ENCODE data around the gene CALM1.

CALM1 gene

DNA sequence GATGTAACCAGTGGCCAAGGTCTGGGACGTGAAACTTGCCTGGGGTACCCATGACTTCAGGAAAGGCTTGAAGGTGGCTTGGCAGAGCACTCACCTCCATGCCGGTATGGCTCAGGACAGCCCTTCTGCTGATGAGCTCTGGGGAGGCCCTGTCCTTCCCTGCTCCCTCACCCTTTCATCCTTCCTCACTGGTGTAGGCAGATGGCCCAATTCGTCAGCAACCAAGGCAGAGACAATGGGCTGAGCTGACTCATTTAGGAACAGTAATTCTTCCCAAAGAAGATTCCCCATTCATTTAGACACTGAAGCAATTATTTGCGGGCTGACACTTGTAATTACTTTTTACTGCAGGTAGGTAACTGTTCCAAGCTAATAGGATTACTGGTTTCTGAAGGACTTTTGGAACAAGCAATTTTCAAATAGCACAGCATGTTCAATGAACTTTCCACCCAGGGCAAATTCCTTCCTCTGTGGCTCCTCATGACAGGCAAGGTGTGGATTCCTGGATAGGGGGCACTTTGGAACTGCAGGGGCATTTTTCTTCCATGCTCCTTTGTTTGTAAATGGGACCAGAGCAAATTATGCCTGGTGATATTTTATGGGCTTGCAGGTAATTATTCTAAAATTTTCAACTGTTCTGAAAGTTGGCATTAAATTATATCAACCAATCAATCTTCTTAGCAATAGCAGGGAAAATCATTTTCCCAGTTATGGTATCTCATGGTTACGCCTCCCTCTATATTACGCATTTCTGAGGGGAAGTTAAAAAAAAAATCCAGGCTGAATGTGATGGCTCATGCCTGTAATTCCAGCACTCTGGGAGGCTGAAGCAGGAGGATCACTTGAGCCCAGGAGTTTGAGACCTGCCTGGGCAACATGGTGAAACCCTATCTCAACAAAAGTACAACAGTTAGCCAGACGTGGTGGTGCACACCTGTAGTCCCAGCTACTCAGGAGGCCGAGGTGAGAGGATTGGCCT is 41.0 kb upstream of the CALM1 start:
- no peaks in the 10 kb centered on the region for H3K36me3 ChIP-seq (ENCODE audit: control insufficient read depth in 1 of 2, insufficient read depth in 2 of 2, low read length in 2 of 2)
- no peak overlapping the region for H3K4ac ChIP-seq (ENCODE audit: low read depth, low read length)
- no peak overlapping the region for H2BK5ac ChIP-seq (ENCODE audit: low read depth, low read length, poor library complexity)
- no peak overlapping the region for H4K12ac ChIP-seq (ENCODE audit: low read depth, low read length)
- DNase-seq, result no peak
- H3K9ac ChIP-seq (ENCODE audit: low read length), result no peak overlapping the region
- no peak overlapping the region for H3K14ac ChIP-seq (ENCODE audit: low read length)
- no peak overlapping the region for H2AK5ac ChIP-seq (ENCODE audit: low read length)
- no CpG with 5 or more reads among the region's 8 CpGs for WGBS (ENCODE audit: extremely low coverage, insufficient coverage, insufficient read length)
- H3K27ac ChIP-seq (ENCODE audit: low read depth, low read length), result no peak overlapping the region
- H2BK12ac ChIP-seq (ENCODE audit: low read length), result no peak overlapping the region
- H3K18ac ChIP-seq (ENCODE audit: low read length), result no peak overlapping the region
- H3K23ac ChIP-seq (ENCODE audit: low read length), result no peak overlapping the region
- no peak overlapping the region for H4K91ac ChIP-seq (ENCODE audit: low read depth, low read length)
- no peaks in the 10 kb centered on the region for H3K79me2 ChIP-seq (ENCODE audit: control insufficient read depth, insufficient read depth, low read length, poor library complexity)
- H3K4me1 ChIP-seq (ENCODE audit: control insufficient read depth in 1 of 2, insufficient read depth in 2 of 2, low read length in 2 of 2), result no peaks in the 10 kb centered on the region
- no peaks in the 10 kb centered on the region for H3K9me3 ChIP-seq (ENCODE audit: insufficient read depth, low read depth, low read length)
- no peak overlapping the region for H2BK120ac ChIP-seq (ENCODE audit: insufficient read depth, low read length, poor library complexity)
- no peaks in the 10 kb centered on the region for H3K27me3 ChIP-seq (ENCODE audit: insufficient read depth, low read length)
- no peak overlapping the region for H2AFZ ChIP-seq (ENCODE audit: insufficient read depth, low read length, poor library complexity)
- H4K8ac ChIP-seq (ENCODE audit: low read depth, low read length), result no peak overlapping the region
- no peaks in the 10 kb centered on the region for H3K79me1 ChIP-seq (ENCODE audit: low read length)
- H3K4me2 ChIP-seq (ENCODE audit: low read length), result no peak overlapping the region
- H3K4me3 ChIP-seq (ENCODE audit: low read depth, low read length), result no peak overlapping the region

DNA sequence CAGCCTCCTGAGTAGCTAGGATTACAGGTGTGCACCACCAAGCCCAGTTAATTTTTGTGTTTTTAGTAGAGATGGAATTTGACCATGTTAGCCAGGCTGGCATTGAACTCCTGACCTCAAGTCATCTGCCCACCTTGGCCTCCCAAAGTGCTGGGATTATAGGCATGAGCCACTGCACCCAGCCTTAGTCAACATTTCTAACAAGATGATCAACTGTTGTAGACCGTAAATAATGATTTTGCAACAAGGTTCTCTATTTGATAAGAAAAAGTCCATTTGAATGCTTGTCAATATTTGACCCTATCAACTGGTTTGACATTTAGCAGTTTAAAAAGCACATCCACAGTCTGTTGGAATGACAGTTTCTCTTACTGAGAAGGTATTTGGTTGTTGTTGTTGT is 39.9 kb upstream of the CALM1 start:
- no peaks in the 10 kb centered on the region for H3K79me2 ChIP-seq (ENCODE audit: control insufficient read depth, insufficient read depth, low read length, poor library complexity)
- H3K27ac ChIP-seq (ENCODE audit: low read depth, low read length), result no peak overlapping the region
- no peak overlapping the region for H3K4ac ChIP-seq (ENCODE audit: low read depth, low read length)
- no peak overlapping the region for H4K8ac ChIP-seq (ENCODE audit: low read depth, low read length)
- H2AK5ac ChIP-seq (ENCODE audit: low read length), result no peak overlapping the region
- no CpG with 5 or more reads among the region's 1 CpG for WGBS (ENCODE audit: extremely low coverage, insufficient coverage, insufficient read length)
- H2AFZ ChIP-seq (ENCODE audit: insufficient read depth, low read length, poor library complexity), result no peak overlapping the region
- no peaks in the 10 kb centered on the region for H3K27me3 ChIP-seq (ENCODE audit: insufficient read depth, low read length)
- no peak for DNase-seq
- H2BK5ac ChIP-seq (ENCODE audit: low read depth, low read length, poor library complexity), result no peak overlapping the region
- no peak overlapping the region for H3K4me2 ChIP-seq (ENCODE audit: low read length)
- no peak overlapping the region for H4K12ac ChIP-seq (ENCODE audit: low read depth, low read length)
- H3K4me3 ChIP-seq (ENCODE audit: low read depth, low read length), result no peak overlapping the region
- H3K36me3 ChIP-seq (ENCODE audit: control insufficient read depth in 1 of 2, insufficient read depth in 2 of 2, low read length in 2 of 2), result no peaks in the 10 kb centered on the region
- H2BK120ac ChIP-seq (ENCODE audit: insufficient read depth, low read length, poor library complexity), result no peak overlapping the region
- H3K9me3 ChIP-seq (ENCODE audit: insufficient read depth, low read depth, low read length), result no peaks in the 10 kb centered on the region
- H3K18ac ChIP-seq (ENCODE audit: low read length), result no peak overlapping the region
- no peaks in the 10 kb centered on the region for H3K4me1 ChIP-seq (ENCODE audit: control insufficient read depth in 1 of 2, insufficient read depth in 2 of 2, low read length in 2 of 2)
- no peak overlapping the region for H4K91ac ChIP-seq (ENCODE audit: low read depth, low read length)
- no peak overlapping the region for H2BK12ac ChIP-seq (ENCODE audit: low read length)
- H3K79me1 ChIP-seq (ENCODE audit: low read length), result no peaks in the 10 kb centered on the region
- H3K23ac ChIP-seq (ENCODE audit: low read length), result no peak overlapping the region
- no peak overlapping the region for H3K14ac ChIP-seq (ENCODE audit: low read length)
- H3K9ac ChIP-seq (ENCODE audit: low read length), result no peak overlapping the region

DNA sequence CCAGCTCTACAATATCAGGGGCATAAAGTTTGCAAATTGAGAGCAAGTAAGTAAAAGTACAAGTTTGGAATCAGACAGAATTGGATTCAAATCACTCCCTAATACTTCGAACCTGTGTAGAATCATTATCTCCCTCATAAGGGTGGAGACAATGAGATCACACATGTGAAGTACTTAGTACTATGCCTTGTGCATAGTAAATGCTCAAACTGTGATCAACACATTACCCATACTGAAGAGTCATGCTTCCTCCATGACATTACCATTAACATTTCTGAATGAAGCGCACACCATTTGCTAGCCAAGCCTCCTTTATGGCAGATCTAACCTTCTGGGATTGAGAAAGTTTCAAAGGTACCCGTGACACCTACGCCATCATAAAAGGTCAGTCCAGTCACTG is 38.5 kb upstream of the CALM1 start:
- no peak overlapping the region for H3K9ac ChIP-seq (ENCODE audit: low read length)
- no peaks in the 10 kb centered on the region for H3K27me3 ChIP-seq (ENCODE audit: insufficient read depth, low read length)
- no peak overlapping the region for H3K4ac ChIP-seq (ENCODE audit: low read depth, low read length)
- no peaks in the 10 kb centered on the region for H3K36me3 ChIP-seq (ENCODE audit: control insufficient read depth in 1 of 2, insufficient read depth in 2 of 2, low read length in 2 of 2)
- H3K79me2 ChIP-seq (ENCODE audit: control insufficient read depth, insufficient read depth, low read length, poor library complexity), result no peaks in the 10 kb centered on the region
- H2AFZ ChIP-seq (ENCODE audit: insufficient read depth, low read length, poor library complexity), result no peak overlapping the region
- H3K9me3 ChIP-seq (ENCODE audit: insufficient read depth, low read depth, low read length), result no peaks in the 10 kb centered on the region
- no peak overlapping the region for H4K91ac ChIP-seq (ENCODE audit: low read depth, low read length)
- H2BK120ac ChIP-seq (ENCODE audit: insufficient read depth, low read length, poor library complexity), result no peak overlapping the region
- no peaks in the 10 kb centered on the region for H3K79me1 ChIP-seq (ENCODE audit: low read length)
- H3K14ac ChIP-seq (ENCODE audit: low read length), result no peak overlapping the region
- WGBS (ENCODE audit: extremely low coverage, insufficient coverage, insufficient read length), result no CpG with 5 or more reads among the region's 4 CpGs
- H3K27ac ChIP-seq (ENCODE audit: low read depth, low read length), result no peak overlapping the region
- no peak overlapping the region for H3K4me3 ChIP-seq (ENCODE audit: low read depth, low read length)
- H3K4me1 ChIP-seq (ENCODE audit: control insufficient read depth in 1 of 2, insufficient read depth in 2 of 2, low read length in 2 of 2), result no peaks in the 10 kb centered on the region
- H3K23ac ChIP-seq (ENCODE audit: low read length), result no peak overlapping the region
- H3K18ac ChIP-seq (ENCODE audit: low read length), result no peak overlapping the region
- no peak overlapping the region for H4K8ac ChIP-seq (ENCODE audit: low read depth, low read length)
- H4K12ac ChIP-seq (ENCODE audit: low read depth, low read length), result no peak overlapping the region
- no peak overlapping the region for H2BK12ac ChIP-seq (ENCODE audit: low read length)
- no peak for DNase-seq
- H2AK5ac ChIP-seq (ENCODE audit: low read length), result no peak overlapping the region
- H3K4me2 ChIP-seq (ENCODE audit: low read length), result no peak overlapping the region
- no peak overlapping the region for H2BK5ac ChIP-seq (ENCODE audit: low read depth, low read length, poor library complexity)

DNA sequence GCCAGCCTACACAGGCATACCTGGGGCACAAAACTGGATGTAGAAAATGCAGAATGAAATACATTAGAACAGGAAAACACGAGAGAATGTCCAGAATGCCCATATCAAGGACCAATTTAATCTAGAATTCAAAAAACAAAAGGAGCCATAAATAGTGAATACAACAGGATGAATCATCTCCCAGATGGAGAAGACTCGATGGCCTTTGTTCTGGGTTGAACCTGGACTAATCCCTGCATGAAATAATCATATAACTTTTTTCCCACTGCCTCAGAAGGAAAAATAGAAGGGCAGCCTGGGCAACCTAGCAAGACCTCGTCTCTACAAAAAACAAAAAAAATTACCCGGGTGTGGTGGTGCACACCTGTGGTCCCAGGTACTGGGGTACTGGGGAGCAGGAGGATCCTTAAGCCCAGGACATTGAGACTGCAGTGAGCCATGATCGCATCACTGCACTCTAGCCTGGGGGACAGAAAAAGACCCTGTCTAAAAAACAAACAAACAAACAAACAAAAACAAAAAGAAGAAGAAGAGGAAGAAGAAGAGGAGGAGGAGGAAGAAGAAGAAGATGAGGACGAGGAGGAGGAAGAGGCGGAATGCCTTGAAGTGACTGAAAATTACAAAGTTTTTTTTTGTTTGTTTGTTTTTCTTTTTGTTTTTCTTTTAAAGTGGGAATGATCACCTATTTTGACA is 34.8 kb upstream of the CALM1 start:
- Histone ChIP-seq H3K79me2 (ENCODE audit: control insufficient read depth, insufficient read depth, low read length, poor library complexity) (no peaks in the 10 kb centered on the region), H3K36me3 (ENCODE audit: control insufficient read depth in 1 of 2, insufficient read depth in 2 of 2, low read length in 2 of 2) (no peaks in the 10 kb centered on the region), H4K12ac (ENCODE audit: low read depth, low read length) (no peak overlapping the region), H3K14ac (ENCODE audit: low read length) (no peak overlapping the region), H3K27ac (ENCODE audit: low read depth, low read length) (no peak overlapping the region), H3K4ac (ENCODE audit: low read depth, low read length) (no peak overlapping the region), H3K4me2 (ENCODE audit: low read length) (no peak overlapping the region), H2BK120ac (ENCODE audit: insufficient read depth, low read length, poor library complexity) (no peak overlapping the region), H3K27me3 (ENCODE audit: insufficient read depth, low read length) (no peaks in the 10 kb centered on the region), H3K9ac (ENCODE audit: low read length) (no peak overlapping the region), H3K79me1 (ENCODE audit: low read length) (no peaks in the 10 kb centered on the region), H2BK12ac (ENCODE audit: low read length) (no peak overlapping the region), H2BK5ac (ENCODE audit: low read depth, low read length, poor library complexity) (no peak overlapping the region), H3K18ac (ENCODE audit: low read length) (no peak overlapping the region), H3K9me3 (ENCODE audit: insufficient read depth, low read depth, low read length) (no peaks in the 10 kb centered on the region), H2AK5ac (ENCODE audit: low read length) (no peak overlapping the region), H2AFZ (ENCODE audit: insufficient read depth, low read length, poor library complexity) (no peak overlapping the region), H4K8ac (ENCODE audit: low read depth, low read length) (no peak overlapping the region), H3K4me1 (ENCODE audit: control insufficient read depth in 1 of 2, insufficient read depth in 2 of 2, low read length in 2 of 2) (no peaks in the 10 kb centered on the region), H3K23ac (ENCODE audit: low read length) (no peak overlapping the region), H3K4me3 (ENCODE audit: low read depth, low read length) (no peak overlapping the region), H4K91ac (ENCODE audit: low read depth, low read length) (no peak overlapping the region)
- no peak for DNase-seq
- no CpG with 5 or more reads among the region's 7 CpGs for WGBS (ENCODE audit: extremely low coverage, insufficient coverage, insufficient read length)

Data from trophoblast cell (in vitro differentiated cells and primary cell).